RPMI8226 (cell line): ENCODE measurements around the gene LOXL3.

ENCODE experiments used
- DNase-seq: peaks from one replicate; pipeline ENCODE4 v3.0.0-alpha.2; 2015

Gene LOXL3

GRCh38 chr2:74526649-74527230 is 27.0 kb downstream of the LOXL3 start:
- DNase-seq = no peak

- DNase-seq = peak; percentile 40
These were observed 27.8 kb downstream of the LOXL3 start, which contains the start of gene DQX1 for GRCh38 chr2:74525717-74526648. TSS of gene DQX1 (minus strand) at chr2:74526231. CDS start at chr2:74525729, 502 bp downstream.

GRCh38 chr2:74524955-74525716 is 28.6 kb downstream of the LOXL3 start:
- no peak for DNase-seq

GRCh38 chr2:74524005-74524404 is 29.7 kb downstream of the LOXL3 start:
- DNase-seq = no peak

DNA sequence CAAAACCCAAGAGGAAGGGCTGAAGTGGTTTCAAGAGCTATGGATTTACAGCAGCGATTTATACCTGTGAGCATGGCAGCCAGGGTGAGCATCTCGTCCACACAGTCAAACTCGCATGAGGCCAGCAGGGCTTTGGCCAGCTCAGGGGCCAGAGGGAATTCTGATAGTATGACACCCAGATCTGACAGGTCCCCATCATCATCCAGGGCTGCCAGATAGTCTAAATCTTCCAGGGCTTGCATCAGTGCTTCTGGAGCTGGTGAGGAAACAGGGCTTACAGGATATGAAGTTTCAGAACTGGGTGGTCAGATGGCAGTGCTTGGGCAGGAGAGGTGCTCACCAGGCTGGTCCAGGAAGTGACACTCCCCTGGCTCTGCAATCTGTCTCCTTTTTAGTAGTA is 31.2 kb downstream of the LOXL3 start:
- no peak for DNase-seq

DNA sequence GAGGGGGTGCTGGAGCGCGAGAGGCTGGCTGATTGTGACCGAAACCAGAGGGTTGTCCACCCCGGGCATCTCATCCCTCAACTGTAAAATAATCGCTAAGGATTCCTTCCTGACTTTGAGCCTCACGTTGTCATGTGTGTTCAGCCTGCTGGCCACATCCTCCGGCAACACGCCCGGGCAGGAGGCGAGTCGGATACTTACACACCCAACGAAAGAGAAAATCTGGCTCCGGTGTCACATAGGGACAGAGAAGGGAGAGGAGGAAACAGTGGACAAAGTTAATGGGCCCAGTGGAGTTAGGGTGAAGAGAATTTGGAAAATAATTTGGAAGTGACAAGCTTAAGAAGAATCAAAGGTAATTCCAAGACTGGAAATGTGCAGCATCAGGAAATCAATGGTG is 37.1 kb downstream of the LOXL3 start:
- DNase-seq = no peak

DNA sequence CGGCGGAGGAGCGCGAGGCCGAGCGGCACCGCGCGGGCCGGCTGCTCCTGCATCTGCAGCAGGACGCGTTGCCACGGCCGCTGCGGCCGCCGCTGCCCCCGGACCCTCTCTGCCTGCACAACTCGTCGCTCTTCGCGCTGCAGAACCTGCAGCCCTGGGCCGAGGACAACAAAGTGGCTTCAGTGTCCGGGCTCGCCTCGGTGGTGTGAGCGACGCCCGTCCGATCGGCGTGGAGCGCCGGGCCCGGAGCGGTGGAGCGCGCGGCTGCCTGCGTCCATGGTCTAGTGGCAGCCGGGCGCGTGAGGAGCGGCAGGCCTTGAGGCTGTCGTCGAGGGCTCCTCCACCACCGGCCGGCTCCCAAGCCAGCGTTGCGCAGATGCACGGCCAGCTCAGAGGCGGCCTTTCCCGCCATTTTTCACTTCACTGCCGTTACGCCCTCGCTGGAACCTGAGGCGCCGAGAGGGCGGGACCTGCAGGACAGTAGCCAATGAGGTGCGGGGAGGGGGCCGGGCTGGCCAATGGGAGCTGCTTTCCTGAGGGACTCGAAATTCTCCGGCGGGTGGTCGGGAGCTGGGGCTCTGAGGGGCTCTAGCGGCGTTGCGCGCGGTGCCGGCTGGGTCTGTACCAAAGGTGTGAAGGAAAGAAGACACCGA is 37.6 kb downstream of the LOXL3 start:
- DNase-seq = no peak

GRCh38 chr2:74515271-74515980 is 38.3 kb downstream of the LOXL3 start:
- no peak for DNase-seq

GRCh38 chr2:74514368-74515270 is 39.1 kb downstream of the LOXL3 start, which contains the start of gene TLX2:
TSS of gene TLX2 (plus strand) at chr2:74514450. CDS start at chr2:74514807, 357 bp downstream.
- no peak for DNase-seq

DNA sequence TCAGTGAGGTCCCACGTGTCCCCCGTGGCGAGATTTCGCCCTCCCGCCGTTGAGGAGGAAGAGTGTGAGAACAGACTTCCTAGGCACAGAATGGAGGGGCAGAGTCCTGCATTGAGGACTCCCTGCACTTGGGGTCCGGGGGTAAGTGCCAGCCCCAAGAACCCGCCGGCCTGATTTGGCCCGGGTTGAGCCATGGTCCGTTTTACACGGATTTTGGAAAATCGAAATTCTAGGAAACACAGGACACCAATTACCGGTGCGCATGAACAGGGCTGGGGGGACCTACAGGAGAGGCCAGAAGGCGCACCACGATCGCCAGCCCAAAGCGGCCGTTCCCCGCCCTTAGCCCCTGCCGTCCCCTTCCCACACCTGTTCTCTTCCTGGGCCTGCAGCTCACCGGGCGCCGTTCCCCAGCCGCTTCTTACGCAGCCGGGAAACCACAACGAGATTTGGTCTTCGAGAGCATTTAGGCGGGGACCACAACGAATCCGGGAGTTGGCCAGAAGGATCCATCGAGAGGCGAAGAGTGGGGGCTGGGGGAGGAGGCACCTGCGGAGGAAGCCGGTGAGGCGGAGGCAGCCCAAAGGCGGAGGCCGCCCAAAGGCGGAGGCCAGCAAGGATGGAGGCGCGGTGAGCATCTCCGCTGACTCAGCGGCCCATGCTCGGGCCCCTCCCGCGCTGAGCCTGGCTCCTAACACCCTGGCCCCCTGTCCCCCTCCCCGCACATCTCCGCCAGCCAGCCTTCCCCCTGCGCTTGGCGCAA is 40.0 kb downstream of the LOXL3 start:
- peak; percentile 58 for DNase-seq

- no peak for DNase-seq
These were observed 40.8 kb downstream of the LOXL3 start for GRCh38 chr2:74512744-74513604.

DNA sequence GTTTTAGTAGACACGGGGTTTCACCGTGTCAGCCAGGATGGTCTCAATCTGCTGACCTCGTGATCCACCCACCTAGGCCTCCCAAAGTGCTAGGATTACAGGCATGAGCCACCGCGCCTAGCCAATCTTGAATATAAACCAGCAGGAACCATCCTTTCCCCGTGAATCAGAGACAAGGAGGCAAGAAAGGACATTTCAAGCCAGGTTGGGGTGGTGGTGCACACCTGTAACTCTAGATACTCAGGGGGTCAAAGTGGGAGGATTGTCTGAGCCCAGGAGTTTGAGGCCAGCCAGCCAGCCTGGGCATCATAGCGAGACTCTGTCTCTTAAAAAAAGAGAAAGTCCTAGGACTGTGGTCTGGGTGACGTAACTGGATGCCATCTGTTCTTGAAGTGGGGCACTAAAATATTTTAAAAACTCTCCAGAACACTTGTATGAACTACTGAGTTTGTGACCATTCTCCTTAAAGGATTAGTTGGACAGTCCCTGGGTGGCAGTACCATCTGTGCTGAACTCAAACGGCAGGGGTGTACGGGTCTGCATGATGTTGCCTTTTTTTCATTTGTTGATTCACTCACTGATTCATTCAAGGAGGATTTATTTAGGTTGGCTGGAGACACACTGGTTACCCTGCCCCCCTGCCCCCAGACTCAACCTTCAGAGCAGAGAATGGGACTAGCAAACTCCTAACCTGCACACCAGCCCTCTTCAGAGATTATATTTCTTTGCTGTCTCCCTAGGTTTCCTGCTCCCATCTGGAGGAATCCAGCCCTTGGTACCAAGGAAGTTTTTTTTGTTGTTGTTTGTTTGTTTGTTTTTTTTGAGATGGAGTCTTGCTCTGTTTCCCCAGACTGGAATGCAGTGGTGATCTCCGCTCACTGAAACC is 42.4 kb downstream of the LOXL3 start:
- no peak for DNase-seq

DNA sequence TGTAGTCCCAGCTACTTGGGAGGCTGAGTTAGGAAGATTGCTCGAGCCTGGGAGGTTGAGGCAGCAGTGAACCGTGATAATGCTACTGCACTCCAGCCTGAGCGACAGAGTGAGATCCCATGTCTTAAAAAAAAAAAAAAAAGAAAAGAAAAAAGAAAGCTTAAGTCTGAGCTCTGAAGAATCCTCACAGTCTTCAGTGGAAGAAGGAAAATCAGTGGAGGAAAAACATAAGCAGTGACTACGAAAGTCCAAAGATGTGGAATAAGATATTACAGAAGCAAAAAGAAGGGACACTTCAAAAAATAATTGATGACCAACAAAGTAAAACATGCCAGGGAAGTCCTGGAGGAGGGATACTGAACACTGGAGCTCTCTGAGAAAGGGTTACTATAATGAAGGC is 43.5 kb downstream of the LOXL3 start:
- DNase-seq = no peak

DNA sequence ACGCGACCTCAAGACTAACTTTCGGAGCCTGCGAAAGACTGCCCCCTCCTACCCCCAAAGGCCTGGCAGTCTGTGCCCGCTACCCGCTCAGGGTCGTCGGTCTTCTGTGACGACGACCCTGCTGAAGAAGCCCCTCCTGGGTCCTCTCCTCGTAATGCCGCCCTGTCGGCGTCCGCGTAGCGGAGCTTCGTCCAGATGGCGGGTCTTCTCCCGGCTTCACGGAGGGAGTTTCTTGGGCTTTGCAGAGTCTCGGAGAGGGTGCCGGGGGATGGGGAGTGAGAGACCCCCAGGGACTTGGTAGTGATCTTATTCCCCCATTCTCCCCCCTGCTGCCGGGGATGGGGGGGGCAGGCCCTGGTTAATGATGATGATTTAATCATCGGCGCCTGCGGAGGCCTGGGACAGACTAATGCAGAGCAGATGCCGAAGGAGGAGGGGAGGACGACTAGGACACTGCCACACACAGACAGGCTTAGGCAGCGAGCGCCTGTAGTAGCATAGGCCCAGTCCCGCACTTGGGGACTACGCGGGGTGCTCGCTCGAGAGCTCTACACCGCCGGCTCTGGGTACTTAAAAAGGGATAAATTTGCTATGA is 45.7 kb downstream of the LOXL3 start:
- peak; percentile 48 for DNase-seq

GRCh38 chr2:74507145-74507925 is 46.4 kb downstream of the LOXL3 start, which contains the start of gene PCGF1:
TSS of gene PCGF1 (minus strand) at chr2:74507695. CDS start at chr2:74507668, 27 bp downstream.
- peak; percentile 98 for DNase-seq

DNA sequence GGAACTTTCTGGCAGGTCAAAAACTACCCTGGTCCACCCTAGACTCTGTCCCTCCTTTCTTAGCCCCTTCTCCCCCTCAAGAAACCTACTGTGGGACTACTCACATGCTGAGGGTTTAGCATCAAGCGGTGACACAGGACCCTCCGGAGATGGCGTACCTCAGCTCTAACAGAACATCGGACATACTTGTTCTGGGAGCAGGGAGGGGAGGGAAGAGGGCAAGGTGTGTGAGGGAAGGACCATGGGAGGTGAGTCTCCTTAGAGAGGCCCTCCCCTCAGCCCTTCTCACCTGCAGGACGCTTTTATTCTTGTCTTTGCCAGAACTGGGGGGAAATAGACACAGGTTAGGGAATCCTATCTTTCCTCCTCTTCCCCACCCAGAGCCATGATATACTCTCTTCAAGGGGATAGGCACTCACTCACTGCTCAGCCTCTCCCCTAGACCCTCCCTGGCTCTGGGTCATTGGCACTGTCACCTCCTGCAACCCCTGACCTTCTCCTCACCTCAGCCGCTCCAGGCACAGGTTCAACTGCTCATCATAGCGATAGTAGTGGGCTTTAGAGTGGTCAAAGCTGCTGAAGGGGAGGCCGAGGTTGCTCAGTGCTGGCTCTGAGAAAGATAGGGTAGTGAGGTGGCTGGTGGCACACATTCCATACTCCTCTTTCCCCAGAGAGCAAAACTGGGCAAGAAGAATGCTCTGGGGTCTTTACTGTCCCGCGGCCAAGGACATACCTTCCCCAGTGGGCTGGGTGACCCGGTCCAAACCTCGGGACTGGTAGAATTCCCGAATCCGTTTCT is 48.1 kb downstream of the LOXL3 start:
- DNase-seq = no peak
